BE2C (cell line): ENCODE data around the gene CD93.

Experiments used
- DNase-seq: peaks from one replicate; pipeline ENCODE4 v3.0.0-alpha.2; 2020
- H3K27me3 ChIP-seq: fragments of 250-450 bp; sonication (Bioruptor Pico); 2 replicates; pipeline ENCODE4 v1.5.1; 2020; ENCODE audit warnings: mild to moderate bottlenecking
- H3K36me3 ChIP-seq: fragments of 250-450 bp; sonication (Bioruptor Pico); 2 replicates; pipeline ENCODE4 v1.5.1; 2020; ENCODE audit warnings: mild to moderate bottlenecking
- H3K4me1 ChIP-seq: fragments of 250-450 bp; sonication (Bioruptor Pico); 2 replicates; pipeline ENCODE4 v1.5.1; 2020
- H3K4me3 ChIP-seq: 2 replicates; pipeline ENCODE4 v1.5.1; 2011; ENCODE audit warnings: low read depth, low read length
- H3K9me3 ChIP-seq: fragments of 250-450 bp; sonication (Bioruptor Pico); 2 replicates; pipeline ENCODE4 v1.5.1; 2020
- CTCF ChIP-seq: IDR thresholded peaks from 2 replicates; pipeline ENCODE4 v1.5.1; 2012; ENCODE audit warnings: mild to moderate bottlenecking, low read depth, low read length

The CD93 gene

DNA sequence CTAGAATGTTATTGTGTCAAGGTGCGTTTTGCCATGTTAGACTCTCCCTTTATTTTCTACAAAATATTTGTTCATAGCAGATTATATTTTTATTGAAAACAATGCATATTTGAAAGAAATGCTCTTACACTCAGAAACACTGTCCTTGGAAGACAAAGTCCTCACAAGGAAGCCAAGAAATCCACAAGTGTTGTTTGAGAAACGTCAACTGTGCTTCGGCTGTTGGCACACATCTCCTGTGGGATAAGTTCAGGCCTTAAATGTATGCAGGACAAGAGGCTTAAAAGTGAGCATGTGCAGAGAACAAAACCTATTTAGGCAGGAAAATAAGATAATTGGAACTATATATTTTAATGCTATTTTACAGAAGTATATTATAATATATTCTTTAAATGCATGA is 27.1 kb downstream of the CD93 start:
- no peak overlapping the region for H3K4me3 ChIP-seq
- no peaks in the 10 kb centered on the region for H3K27me3 ChIP-seq
- DNase-seq = no peak
- no peaks in the 10 kb centered on the region for H3K4me1 ChIP-seq
- no peak for TF ChIP-seq CTCF
- H3K36me3 ChIP-seq = no peaks in the 10 kb centered on the region
- no peaks in the 10 kb centered on the region for H3K9me3 ChIP-seq

- H3K9me3 ChIP-seq = no peaks in the 10 kb centered on the region
- H3K36me3 ChIP-seq = no peaks in the 10 kb centered on the region
- no peak overlapping the region for H3K4me3 ChIP-seq
- no peaks in the 10 kb centered on the region for H3K27me3 ChIP-seq
- H3K4me1 ChIP-seq = no peaks in the 10 kb centered on the region
- no peak for DNase-seq
- no peak for TF ChIP-seq CTCF
Measured at GRCh38 chr20:23058240-23058639, 27.9 kb downstream of the CD93 start.

DNA sequence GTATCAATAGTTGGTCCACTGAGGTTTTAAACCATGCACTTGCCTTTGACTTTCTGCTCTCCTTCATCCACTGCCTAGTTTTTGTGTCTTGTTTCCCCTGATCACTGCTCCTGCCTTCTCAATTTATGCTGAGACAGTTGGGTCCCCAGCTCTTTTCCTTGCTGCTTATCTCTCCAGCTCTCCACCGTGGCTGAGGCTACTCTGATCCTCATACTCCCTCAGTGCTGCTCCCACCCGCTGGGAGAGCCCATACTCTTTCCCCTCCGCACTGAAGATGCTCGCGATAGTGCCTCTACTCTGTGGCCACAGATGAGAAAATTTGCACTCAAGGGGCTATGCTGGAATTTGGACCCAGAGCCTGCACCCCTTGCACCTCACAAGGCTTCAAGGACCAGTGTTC is 33.2 kb downstream of the CD93 start:
- H3K36me3 ChIP-seq = no peaks in the 10 kb centered on the region
- DNase-seq = no peak
- H3K4me1 ChIP-seq = no peaks in the 10 kb centered on the region
- no peak for TF ChIP-seq CTCF
- no peaks in the 10 kb centered on the region for H3K9me3 ChIP-seq
- H3K4me3 ChIP-seq = no peak overlapping the region
- peaks cover 20% of the 10 kb centered on the region for H3K27me3 ChIP-seq

DNA sequence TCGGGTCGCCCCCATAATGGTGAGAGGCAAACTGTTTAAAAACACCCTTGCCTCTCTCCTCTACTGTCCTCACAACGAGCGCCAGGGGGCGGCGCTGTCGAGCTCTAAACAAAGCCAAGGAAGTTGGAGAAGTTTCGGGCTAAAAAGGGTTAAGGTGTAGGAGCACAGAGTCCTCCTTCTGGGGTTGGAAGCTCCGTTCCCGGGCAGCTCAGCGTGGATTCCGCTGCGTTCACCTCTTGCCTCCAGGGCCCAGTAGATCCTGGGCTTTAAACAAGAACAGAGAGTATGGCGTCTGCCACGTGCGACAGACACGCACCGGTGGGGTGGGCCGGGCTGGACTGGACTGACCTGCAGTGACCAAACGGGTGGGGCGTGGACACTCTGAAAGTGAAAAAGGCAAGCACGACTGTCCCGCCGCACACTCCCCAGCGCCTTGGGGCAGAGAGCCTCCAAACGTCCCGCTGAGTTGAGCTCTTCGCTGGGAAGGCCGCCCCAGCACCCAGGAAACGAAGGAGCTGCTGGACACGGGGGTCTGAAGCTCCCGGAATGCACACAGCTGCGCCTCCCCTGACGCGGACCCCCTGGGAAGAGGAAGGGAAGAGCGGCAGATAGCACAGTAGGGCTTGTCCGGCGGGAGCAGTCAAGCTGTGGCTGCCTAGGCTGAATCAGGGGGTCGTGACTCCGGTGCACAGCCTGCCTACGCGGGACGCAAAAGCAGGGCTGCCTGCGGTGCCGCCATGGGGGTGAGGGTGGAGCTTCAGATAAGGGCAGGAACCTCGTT is 35.1 kb downstream of the CD93 start:
- no peak overlapping the region for H3K4me3 ChIP-seq

GRCh38 chr20:23050076-23050838 is 35.9 kb downstream of the CD93 start:
- no peak for DNase-seq
- H3K27me3 ChIP-seq = peaks cover 21% of the 10 kb centered on the region

More for the DNA sequence above, 35.1 kb downstream of the CD93 start:
- H3K9me3 ChIP-seq = no peaks in the 10 kb centered on the region
- H3K4me1 ChIP-seq = no peaks in the 10 kb centered on the region
- no peaks in the 10 kb centered on the region for H3K36me3 ChIP-seq
- DNase-seq = no peak
- peaks cover 21% of the 10 kb centered on the region for H3K27me3 ChIP-seq
- TF ChIP-seq CTCF = no peak

More at GRCh38 chr20:23050076-23050838, 35.9 kb downstream of the CD93 start:
- Histone ChIP-seq H3K9me3 (no peaks in the 10 kb centered on the region), H3K4me3 (no peak overlapping the region), H3K36me3 (no peaks in the 10 kb centered on the region), H3K4me1 (no peaks in the 10 kb centered on the region)
- no peak for TF ChIP-seq CTCF
